ENCODE data around the gene UPP1.

UPP1 gene

GRCh38 chr7:48091506-48092433 lies 2.7 kb downstream of the UPP1 start:
- no peak overlapping the region for H3K4me3 ChIP-seq (ENCODE audit: low read depth, low read length)
- TF ChIP-seq POLR2A (IDR thresholded peaks at IDR 0.05; ENCODE audit: extremely low read depth, insufficient read length): no peak
- no peak for TF ChIP-seq CTCF (IDR thresholded peaks at IDR 0.05; ENCODE audit: low read depth, low read length)
- TF ChIP-seq MYC (IDR thresholded peaks at IDR 0.05; ENCODE audit: low read depth, low read length): no peak
- TF ChIP-seq MAX (IDR thresholded peaks at IDR 0.05; ENCODE audit: low read depth, low read length): no peak
- no peak for DNase-seq (ENCODE audit: low read depth)

- H3K4me3 ChIP-seq (ENCODE audit: low read depth, low read length): no peak overlapping the region
- TF ChIP-seq POLR2A (IDR thresholded peaks at IDR 0.05; ENCODE audit: extremely low read depth, insufficient read length) (no peak), MAX (IDR thresholded peaks at IDR 0.05; ENCODE audit: low read depth, low read length) (no peak), CTCF (IDR thresholded peaks at IDR 0.05; ENCODE audit: low read depth, low read length) (no peak), MYC (IDR thresholded peaks at IDR 0.05; ENCODE audit: low read depth, low read length) (no peak)
- DNase-seq (ENCODE audit: low read depth): no peak
Observed at GRCh38 chr7:48094861-48095293, 5.8 kb downstream of the UPP1 start.

GRCh38 chr7:48096273-48096672 lies 7.2 kb downstream of the UPP1 start:
- no peak for TF ChIP-seq CTCF (IDR thresholded peaks at IDR 0.05; ENCODE audit: low read depth, low read length)
- no peak for TF ChIP-seq MYC (IDR thresholded peaks at IDR 0.05; ENCODE audit: low read depth, low read length)
- no peak for TF ChIP-seq MAX (IDR thresholded peaks at IDR 0.05; ENCODE audit: low read depth, low read length)
- no peak for TF ChIP-seq POLR2A (IDR thresholded peaks at IDR 0.05; ENCODE audit: extremely low read depth, insufficient read length)

GRCh38 chr7:48097521-48098231 lies 8.6 kb downstream of the UPP1 start:
- TF ChIP-seq MAX (IDR thresholded peaks at IDR 0.05; ENCODE audit: low read depth, low read length) (no peak), CTCF (IDR thresholded peaks at IDR 0.05; ENCODE audit: low read depth, low read length) (no peak), MYC (IDR thresholded peaks at IDR 0.05; ENCODE audit: low read depth, low read length) (no peak), POLR2A (IDR thresholded peaks at IDR 0.05; ENCODE audit: extremely low read depth, insufficient read length) (no peak)
- DNase-seq (ENCODE audit: low read depth): no peak
- no peak overlapping the region for H3K4me3 ChIP-seq (ENCODE audit: low read depth, low read length)

More at GRCh38 chr7:48096273-48096672, 7.2 kb downstream of the UPP1 start:
- H3K4me3 ChIP-seq (ENCODE audit: low read depth, low read length): no peak overlapping the region
- peak; percentile 56 for DNase-seq (ENCODE audit: low read depth)

GRCh38 chr7:48098846-48099245 lies 9.8 kb downstream of the UPP1 start:
- TF ChIP-seq MYC (IDR thresholded peaks at IDR 0.05; ENCODE audit: low read depth, low read length) (no peak), CTCF (IDR thresholded peaks at IDR 0.05; ENCODE audit: low read depth, low read length) (no peak), MAX (IDR thresholded peaks at IDR 0.05; ENCODE audit: low read depth, low read length) (no peak), POLR2A (IDR thresholded peaks at IDR 0.05; ENCODE audit: extremely low read depth, insufficient read length) (no peak)
- no peak for DNase-seq (ENCODE audit: low read depth)

More at GRCh38 chr7:48098846-48099245, 9.8 kb downstream of the UPP1 start:
- H3K4me3 ChIP-seq (ENCODE audit: low read depth, low read length): no peak overlapping the region

Data from NB4 (cell line).